GM19468 (cell line): ENCODE results near the gene SLX1A.
"Not testable (repeated sequence)": the region's sequence is repeated elsewhere in the genome, so short reads cannot be mapped to it uniquely, and the experiment has no call there.

Experiments
- ATAC-seq: cut with Tn5 transposase; IDR thresholded peaks from one replicate; pipeline ENCODE4 v1.9.1; 2021; ENCODE audit warnings: mild to moderate bottlenecking, moderate library complexity, moderate number of reproducible peaks; ENCODE audit not compliant: unreplicated experiment; ENCODE audit errors: extremely low read depth

The SLX1A gene

DNA sequence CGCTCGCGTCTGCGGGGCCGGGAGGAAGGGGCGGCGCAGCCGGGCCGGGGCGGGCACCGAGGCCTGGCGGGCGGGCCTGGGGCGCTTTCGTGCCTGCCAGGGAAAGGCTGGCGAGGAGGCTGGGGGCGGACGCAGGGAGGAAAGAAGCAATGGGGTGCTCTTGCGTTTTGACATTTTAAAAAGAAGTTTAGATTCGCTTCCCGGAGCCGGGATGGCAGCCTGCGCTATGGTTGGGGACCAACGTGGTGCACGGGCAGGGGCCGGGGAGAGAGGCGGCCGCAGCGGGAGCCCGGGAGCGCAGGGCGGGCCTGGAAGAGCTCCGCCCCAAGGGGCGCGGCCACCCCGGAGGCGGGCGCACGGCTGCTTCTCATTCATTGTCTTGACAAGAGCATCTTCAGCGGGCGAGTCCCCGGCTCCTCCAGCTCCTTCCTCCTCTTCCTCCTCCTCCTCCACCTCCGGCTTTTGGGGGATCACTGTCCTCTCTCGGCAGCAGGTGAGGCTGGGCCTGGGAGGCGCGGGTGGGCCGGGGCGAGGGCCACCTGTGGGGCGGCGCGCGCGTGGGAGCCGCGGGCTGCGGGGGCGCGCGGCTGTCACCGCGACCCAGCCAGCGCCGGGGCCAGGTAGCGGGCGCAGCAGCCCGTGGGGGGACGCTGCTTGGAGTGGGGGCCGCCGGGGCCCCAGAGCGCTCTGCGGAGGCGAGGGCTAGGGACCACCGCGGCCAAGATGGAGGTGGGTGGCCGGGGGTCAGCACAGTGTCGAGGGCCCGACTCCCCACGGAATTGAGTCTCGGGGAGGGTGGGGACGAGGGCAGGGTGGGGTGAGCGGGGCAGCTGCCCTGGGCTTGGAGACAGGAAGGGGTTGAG lies 10.2 kb upstream of the SLX1A start, which contains the start of gene CORO1A:
Gene CORO1A, plus strand, starts transcription at position 370 of the 863 bp plus-strand sequence. CDS start 1,608 bp downstream, outside the sequence.
- no peak for ATAC-seq

DNA sequence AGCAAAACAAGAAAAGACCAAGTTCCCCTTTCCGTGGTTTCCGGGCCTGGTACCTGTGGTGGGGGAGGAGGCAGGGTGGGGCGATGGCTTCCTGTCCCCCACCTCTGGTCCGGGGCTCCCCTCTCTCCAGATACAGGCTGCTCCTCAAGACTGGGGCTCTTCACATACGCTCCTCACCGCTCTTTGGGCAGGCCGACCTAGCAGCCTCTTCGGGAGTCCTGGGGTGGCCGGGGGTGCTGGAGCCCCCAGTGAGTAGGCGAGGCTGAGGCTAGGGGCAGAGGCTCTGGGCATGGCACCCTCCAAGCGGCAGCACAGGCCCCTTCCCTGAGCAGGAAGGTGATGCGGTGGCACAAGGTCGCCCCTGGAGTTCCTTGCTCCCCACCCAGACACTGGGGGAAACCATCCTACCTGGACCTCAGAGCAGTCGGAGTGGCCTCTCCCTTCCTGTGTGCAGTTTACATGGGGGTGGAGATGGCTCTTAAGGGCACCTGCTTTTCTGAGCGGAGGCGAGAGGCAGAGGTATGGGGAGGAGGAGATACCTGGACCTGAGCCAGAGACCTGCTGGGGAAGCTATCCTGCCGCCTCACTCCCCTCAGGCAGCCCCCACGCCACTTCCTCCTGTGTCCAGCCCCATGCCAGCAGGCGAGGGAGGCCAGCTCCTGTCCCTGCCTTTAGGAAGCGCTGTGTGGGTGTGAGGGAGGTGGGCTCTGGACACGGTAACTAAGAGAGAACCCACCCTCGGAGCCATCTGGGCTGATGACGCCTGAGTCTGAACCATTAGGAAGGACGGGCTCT lies 9.4 kb upstream of the SLX1A start:
- no peak for ATAC-seq

DNA sequence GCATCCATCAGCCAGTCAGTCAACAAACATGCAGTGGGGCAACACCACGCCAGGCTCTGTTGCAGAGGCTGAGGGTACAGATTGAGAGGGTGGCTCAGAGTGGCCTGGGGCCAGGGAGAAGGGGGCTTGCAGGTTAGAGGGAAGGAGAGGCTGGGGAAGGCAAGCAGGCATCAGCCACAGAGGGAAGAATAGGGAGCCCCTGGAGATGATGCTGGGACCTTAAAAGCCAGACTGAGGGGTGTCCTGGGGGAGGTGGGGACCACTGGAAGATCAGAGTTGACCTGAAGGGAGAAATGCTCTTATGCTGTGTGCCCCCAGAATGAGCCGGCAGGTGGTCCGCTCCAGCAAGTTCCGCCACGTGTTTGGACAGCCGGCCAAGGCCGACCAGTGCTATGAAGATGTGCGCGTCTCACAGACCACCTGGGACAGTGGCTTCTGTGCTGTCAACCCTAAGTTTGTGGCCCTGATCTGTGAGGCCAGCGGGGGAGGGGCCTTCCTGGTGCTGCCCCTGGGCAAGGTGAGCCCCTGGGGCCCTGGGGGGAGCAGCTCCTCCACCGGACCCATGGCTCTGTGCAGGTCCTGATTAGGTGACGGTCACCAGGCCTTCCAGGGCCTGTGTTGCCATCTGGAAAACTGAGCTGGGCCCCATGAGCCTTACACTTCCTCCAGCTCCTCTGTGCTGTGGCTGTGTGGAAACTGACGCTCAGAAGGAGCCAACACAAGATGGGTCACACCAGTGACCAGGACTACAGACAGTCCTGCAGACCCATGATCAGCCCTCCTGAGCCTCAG lies 8.6 kb upstream of the SLX1A start:
- ATAC-seq: no peak

DNA sequence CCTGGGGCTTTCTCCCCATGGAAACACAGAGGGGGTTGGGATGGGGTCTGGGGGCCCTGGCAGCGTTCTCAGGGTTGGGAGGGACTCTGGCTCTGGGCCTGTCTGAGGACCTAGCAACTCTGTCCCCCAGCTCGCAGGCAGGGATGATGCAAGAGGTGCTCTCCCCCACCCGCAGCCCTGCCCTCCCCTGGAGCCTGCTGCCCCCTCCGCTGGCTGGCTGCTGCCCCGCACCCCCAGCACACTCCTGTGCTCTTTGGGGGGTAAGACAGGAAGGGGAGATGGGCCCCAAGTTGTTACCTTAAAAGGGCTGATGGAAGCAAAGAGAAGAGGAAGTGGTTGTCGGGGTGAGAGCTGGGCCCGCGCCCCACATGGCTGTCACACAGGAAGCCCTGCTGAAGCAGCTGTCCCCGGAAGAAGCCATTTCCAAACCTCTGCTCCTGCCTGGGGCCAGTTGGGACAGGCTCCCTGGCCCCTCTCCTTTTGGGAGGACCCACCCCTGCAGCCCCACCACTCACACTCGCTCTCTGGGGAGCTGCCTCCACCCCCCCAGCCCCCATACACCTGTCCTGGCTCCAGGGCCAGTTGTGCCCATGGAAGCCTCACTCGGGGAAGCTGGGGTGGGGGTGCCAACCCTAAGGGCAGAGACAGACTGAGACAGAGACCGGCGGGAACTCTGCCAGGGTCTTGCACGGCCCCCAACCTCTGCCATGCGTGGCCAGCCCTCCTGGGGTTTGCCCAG lies 7.8 kb upstream of the SLX1A start:
- no peak for ATAC-seq

- no peak for ATAC-seq
Observed at GRCh38 chr16:30186444-30186781, 7.3 kb upstream of the SLX1A start.

GRCh38 chr16:30186782-30187555 lies 6.7 kb upstream of the SLX1A start:
- no peak for ATAC-seq

DNA sequence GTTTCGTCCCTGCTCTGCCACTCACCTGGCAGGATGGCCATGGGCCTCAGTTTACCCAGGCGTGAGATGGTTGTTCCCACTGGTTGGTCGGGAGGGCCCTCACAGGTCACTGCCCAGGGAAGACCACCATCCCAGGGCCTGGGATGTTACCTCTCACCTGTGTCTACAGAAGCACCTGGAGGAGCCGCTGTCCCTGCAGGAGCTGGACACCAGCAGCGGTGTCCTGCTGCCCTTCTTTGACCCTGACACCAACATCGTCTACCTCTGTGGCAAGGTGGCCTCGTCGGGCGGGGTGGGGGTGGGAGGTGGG lies 6.2 kb upstream of the SLX1A start:
- no peak for ATAC-seq

- no peak for ATAC-seq
Observed at GRCh38 chr16:30187971-30188561, 5.6 kb upstream of the SLX1A start.

DNA sequence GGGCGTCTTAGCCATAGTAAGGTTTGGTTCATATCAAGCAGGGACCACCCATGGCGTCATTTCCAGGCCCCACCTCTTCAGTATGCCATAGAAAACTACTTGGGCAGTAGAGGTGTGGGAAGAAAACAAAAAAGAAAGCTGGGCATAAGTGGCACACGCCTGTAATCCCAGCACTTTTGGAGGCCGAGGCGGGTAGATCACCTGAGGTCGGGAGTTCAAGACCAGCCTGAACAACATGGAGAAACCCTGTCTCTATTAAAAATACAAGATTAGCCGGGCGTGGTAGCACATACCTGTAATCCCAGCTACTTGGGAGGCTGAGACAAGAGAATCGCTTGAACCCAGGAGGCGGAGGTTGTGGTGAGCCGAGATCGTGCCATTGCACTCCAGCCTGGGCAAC lies 2.5 kb upstream of the SLX1A start:
- not testable (repeated sequence) for ATAC-seq

GRCh38 chr16:30193098-30193497 lies 577 bp upstream of the SLX1A start:
- ATAC-seq: not testable (repeated sequence)

DNA sequence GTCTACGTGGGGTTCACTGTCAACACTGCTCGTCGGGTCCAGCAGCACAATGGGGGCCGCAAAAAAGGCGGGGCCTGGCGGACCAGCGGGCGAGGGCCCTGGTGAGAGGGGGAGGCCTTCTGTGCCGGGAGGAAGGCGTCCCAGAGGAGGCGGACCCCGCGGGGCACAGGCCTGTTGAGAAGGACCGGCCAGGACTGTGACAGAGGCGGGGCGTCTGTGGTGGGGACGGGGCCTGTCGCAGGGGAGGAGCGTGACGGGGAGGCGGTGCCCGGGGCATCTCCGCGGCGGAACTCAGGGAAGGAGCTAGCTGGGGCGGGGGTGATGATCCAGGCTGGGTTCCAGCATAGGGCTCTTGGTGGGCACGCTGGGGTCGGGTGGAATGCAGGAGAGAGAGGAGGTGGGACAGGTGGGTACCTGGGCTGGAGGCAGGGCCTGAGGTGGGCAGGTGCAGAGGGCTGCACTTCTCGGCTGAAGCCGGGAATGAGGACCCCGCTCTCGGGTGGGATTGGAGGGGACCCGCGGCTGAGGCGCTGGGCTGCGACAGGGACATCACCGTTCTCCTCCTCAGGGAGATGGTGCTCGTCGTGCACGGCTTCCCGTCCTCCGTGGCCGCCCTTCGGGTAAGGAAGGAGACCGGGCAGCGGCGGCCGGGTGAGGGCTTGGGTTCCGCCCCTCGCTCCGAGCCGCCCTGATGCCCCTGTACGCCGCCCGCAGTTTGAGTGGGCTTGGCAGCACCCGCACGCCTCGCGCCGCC lies 674 bp downstream of the SLX1A start:
- ATAC-seq: peak; percentile 15

GRCh38 chr16:30197001-30197400 lies 3.3 kb downstream of the SLX1A start:
- ATAC-seq: not testable (repeated sequence)

GRCh38 chr16:30199049-30199448 lies 5.4 kb downstream of the SLX1A start, which contains the start of gene SULT1A3:
SULT1A3 (plus strand) TSS chr16:30199255; CDS start chr16:30200729, 1,474 bp downstream.
- not testable (repeated sequence) for ATAC-seq

DNA sequence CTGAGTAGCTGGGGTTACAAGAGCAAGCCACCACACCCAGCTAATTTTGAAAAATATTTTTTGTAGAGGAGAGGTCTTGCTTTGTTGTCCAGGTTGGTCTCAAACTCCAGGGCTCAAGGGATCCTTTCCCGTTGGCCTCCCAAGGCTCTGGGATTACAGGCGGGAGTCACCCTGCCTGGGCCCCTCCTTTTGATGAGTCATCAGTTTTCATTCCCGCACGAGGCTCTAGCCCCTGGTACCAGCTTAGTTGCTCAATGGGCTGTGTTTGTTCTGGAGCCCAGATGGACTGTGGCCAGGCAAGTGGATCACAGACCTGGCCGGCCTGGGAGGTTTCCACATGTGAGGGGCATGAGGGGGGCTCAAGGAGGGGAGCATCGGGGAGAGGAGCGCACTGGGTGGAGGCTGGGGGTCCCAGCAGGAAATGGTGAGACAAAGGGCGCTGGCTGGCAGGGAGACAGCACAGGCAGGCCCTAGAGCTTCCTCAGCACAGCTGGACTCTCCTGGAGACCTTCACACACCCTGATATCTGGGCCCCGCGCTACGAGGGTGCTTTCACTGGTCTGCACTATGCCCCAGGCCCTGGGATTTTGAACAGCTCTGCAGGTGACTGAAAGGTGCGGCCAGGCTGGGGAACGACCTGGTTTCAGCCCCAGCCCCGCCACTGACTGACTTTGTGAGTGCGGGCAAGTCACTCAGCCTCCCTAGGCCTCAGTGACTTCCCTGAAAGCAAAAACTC lies 6.1 kb downstream of the SLX1A start:
- ATAC-seq: not testable (repeated sequence)

GRCh38 chr16:30205541-30206236 lies 12.0 kb downstream of the SLX1A start:
- ATAC-seq: not testable (repeated sequence)

- not testable (repeated sequence) for ATAC-seq
Observed at GRCh38 chr16:30206252-30206651, 12.6 kb downstream of the SLX1A start.
